ENCODE measurements around the gene BUD31.
"Not testable (repeated sequence)": the region's sequence is repeated elsewhere in the genome, so short reads cannot be mapped to it uniquely, and the experiment has no call there.

Gene BUD31

GRCh38 chr7:99380823-99381663 is 27.7 kb upstream of the BUD31 start:
- no peak for DNase-seq (ENCODE audit: low spot score)

GRCh38 chr7:99381664-99382075 is 27.1 kb upstream of the BUD31 start:
- DNase-seq (ENCODE audit: low spot score), result no peak

- no peak for DNase-seq (ENCODE audit: low spot score)
Measured at GRCh38 chr7:99383203-99383602, 25.6 kb upstream of the BUD31 start.

GRCh38 chr7:99383791-99384370 is 24.9 kb upstream of the BUD31 start:
- DNase-seq (ENCODE audit: low spot score), result no peak

DNA sequence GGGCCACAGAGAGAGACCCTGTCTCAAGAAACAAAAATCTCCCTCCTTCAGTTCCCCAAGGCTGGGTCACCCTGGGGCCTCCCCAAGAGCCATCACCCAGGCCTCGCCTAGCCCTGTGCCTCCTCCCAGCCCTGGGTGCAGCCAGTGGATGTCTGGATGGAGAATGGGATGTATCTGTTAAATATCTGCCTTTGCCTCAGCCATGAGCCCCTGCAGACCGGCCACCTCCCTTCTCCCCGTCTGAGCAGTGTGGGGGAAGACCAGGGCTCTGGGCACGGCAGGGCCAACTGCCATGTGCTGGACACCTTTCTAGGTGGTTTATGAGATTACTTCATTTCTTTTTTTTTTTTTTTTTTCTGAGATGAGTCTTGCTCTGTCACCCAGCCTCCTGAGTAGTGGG is 24.2 kb upstream of the BUD31 start:
- DNase-seq (ENCODE audit: low spot score), result no peak

DNA sequence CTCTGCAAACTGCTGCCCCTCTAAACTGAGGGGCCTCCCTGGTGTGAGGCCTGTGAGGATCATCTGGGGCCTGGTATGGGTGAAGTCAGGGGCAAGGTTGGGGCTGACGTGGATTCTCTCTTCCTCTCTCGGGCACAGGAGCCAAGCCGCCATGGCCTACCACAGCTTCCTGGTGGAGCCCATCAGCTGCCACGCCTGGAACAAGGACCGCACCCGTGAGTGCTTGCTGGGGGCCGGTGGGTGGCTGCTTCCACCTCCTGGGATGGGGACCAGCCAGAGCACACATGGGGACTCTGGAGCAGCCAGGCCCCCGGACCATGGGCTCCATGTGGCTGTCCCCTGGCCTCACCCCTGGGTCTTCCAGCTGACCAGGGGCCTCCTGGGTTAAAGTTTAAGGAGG is 23.2 kb upstream of the BUD31 start:
- no peak for DNase-seq (ENCODE audit: low spot score)

DNA sequence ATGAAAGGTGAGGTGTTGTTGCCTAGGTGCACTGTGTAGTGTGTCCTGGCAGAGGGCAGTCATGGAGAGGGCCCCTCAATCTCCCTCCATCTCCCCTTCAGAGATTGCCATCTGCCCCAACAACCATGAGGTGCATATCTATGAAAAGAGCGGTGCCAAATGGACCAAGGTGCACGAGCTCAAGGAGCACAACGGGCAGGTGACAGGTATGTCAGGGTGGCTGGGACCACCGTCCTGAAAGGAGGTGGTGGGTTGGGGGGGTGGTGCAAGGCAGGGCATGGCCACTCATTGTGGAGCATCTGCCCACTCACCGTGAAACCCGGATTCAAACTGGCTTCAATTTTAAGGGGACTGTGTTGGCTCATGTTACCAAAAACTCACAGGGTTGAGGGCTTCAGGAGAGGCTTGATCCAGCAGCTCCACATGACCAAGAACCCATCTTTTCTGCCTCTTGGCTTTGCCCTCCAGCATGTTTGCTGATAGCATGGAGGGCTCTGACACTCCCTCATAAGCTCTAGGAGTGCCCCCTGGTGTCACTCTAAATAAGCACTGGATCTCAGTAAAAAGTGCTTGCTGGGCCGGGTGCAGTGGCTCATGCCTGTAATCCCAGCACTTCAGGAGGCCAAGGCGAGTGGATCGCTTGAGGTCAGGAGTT is 22.1 kb upstream of the BUD31 start:
- no peak for DNase-seq (ENCODE audit: low spot score)

- DNase-seq (ENCODE audit: low spot score), result not testable (repeated sequence)
Measured at GRCh38 chr7:99387239-99387635, 21.5 kb upstream of the BUD31 start.

DNA sequence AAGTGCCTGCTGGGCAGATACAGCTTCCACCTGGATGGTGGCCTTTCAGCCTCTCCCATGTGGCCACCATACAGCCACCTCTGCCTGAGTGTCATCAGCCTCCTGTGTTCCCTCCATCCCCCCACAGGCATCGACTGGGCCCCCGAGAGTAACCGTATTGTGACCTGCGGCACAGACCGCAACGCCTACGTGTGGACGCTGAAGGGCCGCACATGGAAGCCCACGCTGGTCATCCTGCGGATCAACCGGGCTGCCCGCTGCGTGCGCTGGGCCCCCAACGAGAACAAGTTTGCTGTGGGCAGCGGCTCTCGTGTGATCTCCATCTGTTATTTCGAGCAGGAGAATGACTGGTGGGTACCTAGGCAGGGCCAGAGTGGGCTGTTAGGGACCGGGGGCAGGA is 20.9 kb upstream of the BUD31 start:
- DNase-seq (ENCODE audit: low spot score), result no peak

GRCh38 chr7:99389772-99390171 is 19.0 kb upstream of the BUD31 start:
- no peak for DNase-seq (ENCODE audit: low spot score)

DNA sequence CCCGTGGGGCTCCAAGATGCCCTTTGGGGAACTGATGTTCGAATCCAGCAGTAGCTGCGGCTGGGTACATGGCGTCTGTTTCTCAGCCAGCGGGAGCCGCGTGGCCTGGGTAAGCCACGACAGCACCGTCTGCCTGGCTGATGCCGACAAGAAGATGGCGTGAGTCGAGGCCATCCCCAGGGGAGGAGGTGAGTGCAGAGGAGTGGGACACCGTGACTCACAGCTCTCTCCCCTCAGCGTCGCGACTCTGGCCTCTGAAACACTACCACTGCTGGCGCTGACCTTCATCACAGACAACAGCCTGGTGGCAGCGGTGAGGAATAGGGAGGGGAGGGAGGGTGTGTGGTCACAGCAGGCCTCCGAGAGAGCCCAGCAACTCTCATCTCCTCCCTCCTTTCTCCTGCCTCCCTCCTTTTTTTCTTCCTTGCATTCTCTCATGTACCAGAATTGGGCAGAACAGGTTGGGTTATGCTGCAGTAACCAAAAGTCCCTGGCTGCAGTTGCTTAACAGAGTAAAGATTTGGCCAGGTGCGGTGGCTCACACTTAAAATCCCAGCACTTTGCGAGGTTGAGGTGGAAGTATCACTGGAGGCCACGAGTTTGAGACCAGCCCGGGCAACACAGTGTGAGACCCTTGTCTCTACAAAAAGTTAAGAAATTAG is 17.7 kb upstream of the BUD31 start:
- no peak for DNase-seq (ENCODE audit: low spot score)

DNA sequence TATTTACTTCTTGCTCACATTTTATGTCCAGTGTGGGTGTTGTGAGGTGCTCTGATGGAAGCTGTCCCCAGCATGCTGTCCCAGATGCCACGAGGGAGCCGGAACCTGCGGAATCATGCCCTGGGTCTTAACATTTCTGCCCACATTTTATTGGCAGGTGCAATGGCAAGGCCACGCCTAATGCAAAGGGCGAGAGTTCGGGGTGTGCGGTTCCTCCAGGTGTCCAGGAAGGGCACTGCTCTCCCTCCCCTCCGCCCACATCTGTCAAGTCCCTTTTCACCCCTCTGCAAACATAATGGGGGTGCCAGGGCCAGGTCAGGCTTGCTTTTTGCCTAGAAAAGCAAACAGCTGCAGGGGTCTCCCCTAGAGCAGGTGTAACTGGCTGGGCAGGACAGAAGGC is 16.7 kb upstream of the BUD31 start:
- DNase-seq (ENCODE audit: low spot score), result no peak

- no peak for DNase-seq (ENCODE audit: low spot score)
Measured at GRCh38 chr7:99392659-99393354, 16.0 kb upstream of the BUD31 start.

DNA sequence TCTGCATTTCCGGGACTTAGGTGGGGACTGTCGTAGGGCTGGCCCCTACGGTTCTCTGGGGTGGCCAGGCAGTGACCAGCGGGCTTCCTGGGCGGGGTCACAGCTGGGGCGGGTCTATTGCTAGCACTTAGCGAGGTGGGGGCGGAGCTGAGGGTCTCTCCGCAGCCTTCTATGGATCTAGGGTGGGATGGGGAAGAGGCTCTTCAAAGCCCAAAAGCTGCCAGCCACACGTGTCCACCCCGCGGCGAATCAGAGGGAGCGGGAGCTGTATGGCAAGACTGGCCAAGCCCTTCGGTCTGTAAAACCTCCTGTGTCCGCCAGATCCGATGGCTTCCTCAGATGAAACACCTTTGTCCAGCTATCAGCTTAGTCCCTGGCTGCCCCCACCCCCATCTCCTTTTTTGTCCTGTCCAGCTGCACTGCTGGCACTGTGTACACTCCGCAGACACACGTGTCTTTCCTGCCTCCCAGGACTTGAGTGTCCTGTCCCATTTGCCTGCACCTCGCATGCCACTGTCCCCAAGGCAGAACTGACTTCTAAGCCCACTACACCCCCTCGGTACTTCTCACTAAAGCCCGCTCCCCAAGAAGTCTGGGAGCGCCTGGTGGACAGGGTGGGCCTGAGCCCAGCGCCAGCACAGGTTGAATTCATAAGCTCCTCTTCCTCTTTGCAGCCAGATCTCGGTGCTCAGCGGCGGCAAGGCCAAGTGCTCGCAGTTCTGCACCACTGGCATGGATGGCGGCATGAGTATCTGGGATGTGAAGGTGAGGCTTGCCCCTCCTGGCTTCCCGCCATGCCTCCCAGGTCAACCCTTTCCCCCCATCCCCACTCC is 15.2 kb upstream of the BUD31 start:
- DNase-seq (ENCODE audit: low spot score), result no peak

DNA sequence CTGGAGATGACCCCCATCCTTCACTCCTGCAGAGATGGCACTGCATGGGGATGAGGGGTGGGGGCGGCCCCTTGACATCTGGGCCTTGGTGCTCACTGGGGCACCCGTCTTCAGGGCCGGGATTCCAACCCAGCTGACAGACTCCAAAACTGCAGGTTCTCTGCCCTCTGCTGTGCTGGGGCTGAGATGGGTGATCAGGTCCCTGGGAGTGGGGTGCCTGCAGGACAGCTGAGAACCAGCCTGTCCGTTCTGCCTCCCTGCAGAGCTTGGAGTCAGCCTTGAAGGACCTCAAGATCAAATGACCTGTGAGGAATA is 14.6 kb upstream of the BUD31 start:
- DNase-seq (ENCODE audit: low spot score), result no peak

DNA sequence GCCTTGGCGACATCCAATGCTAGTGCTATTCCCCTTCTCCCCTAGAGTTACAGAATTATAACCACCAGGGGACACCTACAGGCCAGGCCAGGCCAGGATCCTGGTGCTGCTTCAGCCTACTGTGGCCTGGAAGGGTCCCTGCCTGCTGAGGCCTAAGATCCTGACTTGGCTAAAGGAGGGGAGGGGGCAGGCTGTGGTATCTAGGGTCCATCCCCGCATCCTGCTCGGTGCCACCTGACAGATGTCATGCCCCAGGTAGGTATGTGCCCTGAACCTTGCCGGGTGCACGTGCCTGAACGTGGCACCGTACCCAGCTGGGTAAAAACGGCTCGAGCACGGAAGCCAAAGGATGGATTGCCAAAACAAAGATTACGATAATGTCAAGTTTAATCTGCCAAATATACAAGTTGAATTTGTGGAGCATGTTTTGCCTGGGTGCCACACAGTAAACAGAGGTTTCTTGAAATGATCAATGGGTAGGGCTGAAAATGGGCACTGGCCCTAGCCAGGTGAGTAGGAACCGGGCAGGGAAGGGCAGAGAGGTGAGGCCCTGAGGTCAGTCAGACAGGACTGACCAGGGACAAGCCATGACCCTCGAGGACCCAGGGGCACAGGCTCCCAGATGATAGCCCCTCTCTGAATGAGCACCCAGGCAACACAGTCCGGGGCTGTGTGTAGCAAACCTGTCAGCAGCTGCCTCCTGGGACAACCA is 13.0 kb upstream of the BUD31 start:
- no peak for DNase-seq (ENCODE audit: low spot score)

DNA sequence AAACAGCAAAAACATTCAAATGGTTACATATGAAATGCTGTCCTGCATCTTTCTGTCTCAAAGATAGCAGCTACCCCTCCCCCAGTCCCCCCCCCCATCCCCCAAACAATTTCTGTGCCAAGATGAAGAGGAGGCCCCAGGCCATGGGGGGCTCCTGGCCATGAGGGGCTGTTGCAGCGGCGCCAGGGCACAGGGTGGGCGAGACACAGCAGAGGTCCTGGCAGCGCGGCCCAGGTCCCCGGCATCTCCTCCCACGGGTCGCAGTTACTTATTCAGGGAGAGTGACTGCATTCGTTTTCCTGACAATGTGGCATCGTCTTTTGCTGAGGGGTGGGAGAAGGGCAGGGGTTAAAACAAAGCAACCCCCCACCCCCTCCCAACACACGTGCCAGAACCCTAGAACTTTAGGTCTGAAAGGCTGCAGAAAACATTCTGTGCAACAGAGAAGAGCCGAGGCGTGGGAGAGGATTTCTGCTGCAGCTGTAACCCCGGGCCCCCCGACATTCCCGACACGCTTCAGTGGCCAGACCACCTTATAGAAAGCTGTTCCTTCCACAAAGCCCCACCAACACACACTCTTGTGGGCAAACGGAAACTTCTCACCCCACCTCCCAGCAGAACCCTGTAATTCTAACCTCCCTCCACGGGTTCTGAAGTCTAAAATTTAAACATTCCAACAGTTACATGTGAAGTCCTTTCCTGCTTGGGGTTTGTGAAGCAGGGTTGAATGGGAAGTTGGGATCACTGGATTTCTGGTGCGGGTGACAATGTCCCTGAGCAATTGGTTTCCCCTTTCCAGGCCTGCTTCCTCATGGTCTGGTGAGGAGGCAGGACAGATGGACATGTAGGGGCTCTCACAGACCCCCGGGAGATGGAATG is 12.1 kb upstream of the BUD31 start:
- no peak for DNase-seq (ENCODE audit: low spot score)

DNA sequence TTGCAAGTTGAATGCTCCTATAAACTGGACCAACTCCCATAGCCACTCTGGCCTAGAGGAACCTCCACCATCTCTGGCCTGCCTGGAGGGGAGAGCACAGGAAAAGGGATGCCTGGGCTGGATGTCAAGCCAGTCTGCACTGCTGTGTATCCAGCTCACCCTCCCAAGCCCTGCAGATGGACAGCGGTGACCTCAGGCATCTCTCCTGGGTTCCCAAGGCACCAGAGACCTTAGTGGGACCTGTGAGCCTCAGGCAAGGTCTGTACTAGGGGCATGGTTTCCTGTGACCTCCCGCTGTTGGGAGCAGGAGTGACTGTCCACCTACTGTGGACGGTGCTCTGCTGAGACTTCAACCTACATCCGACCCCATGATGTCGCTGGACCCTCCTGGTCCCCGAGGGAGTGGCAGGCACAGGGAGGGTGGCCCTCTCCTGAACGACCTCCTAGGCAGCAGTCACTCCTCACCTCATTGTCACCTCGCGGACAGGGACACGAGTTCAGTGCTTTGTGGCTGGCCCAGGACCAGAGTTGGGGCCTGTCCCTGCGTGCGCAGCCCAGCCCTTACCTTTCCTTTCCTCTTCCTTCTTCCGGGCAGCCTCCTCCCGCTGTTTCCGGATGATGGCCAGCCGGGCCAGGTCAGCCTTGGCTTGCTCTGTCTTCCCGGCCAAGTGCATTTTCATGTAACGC is 11.3 kb upstream of the BUD31 start:
- DNase-seq (ENCODE audit: low spot score), result no peak

DNA sequence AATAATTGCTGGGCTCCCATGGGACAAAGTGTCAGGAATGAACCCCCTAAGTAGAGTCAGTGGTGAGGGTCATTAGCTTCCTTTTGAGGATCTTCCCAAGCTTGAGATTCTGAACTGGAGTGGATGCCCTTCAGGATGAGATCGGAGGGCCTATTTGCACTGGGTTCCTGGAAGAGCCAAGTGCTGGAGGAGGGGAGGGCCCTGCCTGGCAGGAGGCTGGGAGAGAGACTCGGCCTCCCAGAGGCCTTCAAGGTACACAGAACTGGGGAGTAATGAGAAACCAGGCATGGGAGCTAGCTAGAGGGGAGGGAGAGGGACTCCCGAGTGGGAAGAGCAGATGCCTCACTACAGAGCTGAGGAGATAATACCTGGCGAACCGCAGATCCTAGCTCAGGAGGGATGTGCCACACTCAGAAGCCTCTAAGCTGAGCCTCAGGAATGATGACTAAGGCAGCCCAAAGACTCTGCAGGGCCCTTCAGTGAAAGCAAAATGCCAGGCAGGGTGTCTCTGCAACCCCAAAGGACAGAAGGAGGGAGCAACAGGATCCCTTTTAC is 9.8 kb upstream of the BUD31 start:
- DNase-seq (ENCODE audit: low spot score), result no peak

All from globus pallidus (tissue), 1 donor.